ENCODE results near the gene ANKRD30B.
"Not testable (repeated sequence)": the region's sequence is repeated elsewhere in the genome, so short reads cannot be mapped to it uniquely, and the experiment has no call there.

The ANKRD30B gene

DNA sequence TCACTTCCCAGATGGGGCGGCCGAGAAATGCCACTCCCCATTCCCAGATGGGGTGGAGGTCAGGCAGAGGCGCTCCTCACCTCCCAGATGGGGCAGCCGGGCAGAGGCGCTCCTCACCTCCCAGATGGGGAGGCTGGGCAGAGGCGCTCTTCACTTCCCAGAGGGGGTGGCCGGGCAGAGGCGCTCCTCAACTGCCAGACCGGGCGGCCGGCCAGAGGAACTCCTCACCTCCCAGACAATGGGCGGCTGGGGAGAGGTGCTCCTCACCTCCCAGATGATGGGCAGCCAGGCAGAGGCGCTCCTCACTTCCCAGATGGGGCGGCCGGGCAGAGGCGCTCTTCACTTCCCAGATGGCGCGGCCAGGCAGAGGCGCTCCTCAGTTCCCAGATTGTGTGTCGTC, 108.3 kb downstream of the ANKRD30B start:
- not testable (repeated sequence) for DNase-seq

DNA sequence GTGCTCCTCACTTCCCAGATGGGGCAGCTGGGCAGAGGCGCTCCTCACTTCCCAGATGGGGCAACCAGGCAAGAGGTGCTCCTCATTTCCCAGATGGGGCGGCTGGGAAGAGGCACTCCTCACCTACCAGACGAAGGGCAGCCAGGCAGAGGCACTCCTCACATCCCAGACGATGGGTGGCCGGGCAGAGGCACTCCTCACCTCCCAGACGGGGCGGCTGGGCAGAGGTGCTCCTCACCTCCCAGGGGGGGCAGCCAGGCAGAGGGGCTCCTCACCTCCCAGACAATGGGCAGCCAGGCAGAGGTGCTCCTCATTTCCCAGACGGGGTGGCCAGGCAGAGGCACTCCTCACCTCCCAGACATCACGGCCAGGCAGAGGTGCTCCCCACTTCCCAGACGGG, 110.5 kb downstream of the ANKRD30B start:
- not testable (repeated sequence) for DNase-seq

DNA sequence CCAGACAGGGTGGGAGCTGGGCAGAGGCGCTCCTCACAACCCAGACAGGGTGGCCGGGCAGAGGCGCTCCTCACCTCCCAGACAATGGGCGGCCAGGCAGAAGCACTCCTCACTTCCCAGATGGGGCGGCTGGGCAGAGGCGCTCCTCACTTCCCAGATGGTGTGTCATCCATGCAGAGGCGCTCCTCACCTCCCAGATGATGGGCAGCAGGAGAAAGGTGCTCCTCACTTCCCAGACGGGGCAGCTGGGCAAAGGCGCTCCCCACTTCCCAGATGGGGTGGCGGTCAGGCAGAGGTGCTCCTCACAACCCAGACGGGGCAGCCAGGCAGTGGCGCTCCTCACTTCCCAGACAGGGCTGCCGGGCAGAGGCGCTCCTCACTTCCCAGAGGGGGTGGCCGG, 112.0 kb downstream of the ANKRD30B start:
- DNase-seq, result not testable (repeated sequence)

DNA sequence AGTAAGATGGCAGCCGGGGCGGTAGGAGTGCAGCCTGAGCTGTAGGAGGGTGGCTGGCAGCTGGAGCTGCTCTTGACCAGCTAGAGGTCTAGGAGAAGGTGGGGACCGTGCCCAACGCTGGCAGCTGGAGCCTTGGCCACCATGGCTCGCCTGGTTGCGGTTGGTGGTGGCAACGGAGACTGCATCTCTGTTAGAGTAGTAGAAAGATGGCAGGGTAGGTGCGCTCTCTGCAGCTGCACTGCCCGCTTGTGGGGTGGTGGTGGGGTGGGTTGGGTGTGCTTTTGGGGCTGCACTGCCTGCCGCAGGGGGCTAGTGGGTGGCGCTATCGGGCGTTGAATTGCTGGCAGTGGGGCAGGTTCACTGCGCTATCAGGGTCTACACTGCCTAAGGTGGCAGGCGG, 118.5 kb downstream of the ANKRD30B start:
- DNase-seq, result not testable (repeated sequence)

DNA sequence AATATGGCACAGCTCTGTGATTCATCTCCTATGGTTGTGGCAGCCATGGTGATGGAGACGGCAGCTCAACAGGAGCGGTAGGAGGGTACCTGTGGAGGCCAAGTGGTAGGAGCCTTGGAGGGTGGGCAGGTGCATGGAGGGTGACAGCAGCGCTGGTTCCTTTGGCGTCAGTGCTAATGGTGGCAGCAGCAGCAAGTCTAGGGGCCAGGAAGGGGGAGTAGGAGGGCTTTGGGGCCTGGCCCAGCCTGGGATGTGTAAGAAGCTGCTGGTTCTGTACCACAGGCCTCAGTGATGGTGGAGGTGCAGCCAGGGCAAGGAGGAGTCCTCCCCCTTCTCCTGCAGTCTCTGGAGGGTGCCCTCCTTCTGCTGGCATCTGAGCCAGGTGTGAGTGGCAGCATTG, 120.0 kb downstream of the ANKRD30B start:
- not testable (repeated sequence) for DNase-seq

DNA sequence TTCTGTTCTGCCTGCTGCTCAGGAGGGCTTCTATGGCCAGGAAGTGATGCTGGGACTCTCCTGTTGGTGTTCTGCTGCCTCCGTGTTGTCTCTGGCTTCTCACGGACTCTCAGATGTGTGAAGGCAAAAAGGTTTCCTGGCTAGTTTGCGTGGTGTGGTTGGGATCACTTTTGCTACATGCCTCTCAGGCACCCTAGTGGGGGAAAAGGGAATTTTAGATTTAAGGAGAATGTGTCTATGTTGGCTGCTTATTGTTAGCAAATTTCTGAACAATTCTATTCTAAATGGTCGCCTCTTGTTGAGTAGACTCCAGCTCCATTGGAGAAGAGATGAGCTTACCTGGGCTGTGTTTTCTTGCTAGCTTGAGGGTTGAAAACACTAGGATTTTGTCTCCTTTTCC, 120.9 kb downstream of the ANKRD30B start:
- not testable (repeated sequence) for DNase-seq

DNA sequence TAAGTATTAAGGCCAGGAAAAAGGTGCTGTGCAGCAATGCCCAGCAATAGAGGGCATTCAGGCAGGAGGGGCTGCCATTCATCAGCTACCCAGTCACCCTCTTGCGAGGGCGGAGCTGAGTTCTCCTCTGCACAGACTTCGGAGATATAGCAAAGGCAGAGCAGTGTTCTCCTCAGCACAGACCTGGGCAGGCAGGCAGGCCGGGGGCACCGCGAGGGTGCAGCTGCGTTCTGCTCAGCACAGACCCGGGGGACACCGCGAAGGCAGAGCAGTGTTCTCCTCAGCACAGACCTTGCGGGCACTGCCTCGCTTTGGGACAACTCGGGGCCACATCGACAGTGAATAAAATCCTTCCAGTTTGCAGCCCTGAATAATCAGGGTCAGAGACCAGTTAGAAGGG, 130.9 kb downstream of the ANKRD30B start:
- DNase-seq, result not testable (repeated sequence)

DNA sequence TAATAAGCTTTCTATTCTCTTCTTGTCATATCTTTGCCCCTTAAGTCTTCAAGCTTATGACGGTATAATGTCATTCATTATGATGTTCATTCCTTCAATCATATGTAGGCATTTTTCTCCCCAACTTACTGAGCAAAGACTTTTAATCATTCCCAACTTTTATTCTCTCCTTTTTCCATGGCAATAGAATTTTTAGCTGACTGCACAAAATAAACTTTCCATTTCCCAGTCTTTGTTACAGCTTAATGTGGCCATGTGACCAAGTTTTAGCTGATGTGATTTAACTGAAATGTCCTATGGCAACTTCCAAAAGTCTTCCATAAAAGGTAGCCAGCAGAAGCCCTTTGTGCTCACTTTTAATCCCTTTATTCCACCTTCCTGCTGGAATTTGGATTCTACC, 152.5 kb downstream of the ANKRD30B start:
- no peak for DNase-seq

All from hypothalamus (tissue), 51 donors.